GM12892 (cell line): ENCODE measurements around the gene FKBP6.
"Not testable (repeated sequence)": the region's sequence is repeated elsewhere in the genome, so short reads cannot be mapped to it uniquely, and the experiment has no call there.

Source experiments
- POLR2AphosphoS5 ChIP-seq: IDR thresholded peaks from 2 replicates; pipeline ENCODE4 v1.6.1; 2011; ENCODE audit warnings: low read depth, low read length, control low read depth
- TAF1 ChIP-seq: IDR thresholded peaks from 2 replicates; pipeline ENCODE4 v1.6.1; 2011; ENCODE audit warnings: low read depth, mild to moderate bottlenecking, control low read depth, low read length, borderline replicate concordance

GRCh38 chr7:73299812-73300211 lies 28.1 kb upstream of the FKBP6 start:
- TF ChIP-seq POLR2AphosphoS5, TAF1: not testable (repeated sequence)
